ENCODE results near the gene SLCO3A1. TPM values are rescaled to one million over a fixed set of nuclear protein-coding genes. Genes with fewer than 3 reads are reported as not detected.

Gene SLCO3A1
- total and polyA plus RNA-seq, 4 donors: 1.6 to 3.6 (median 2.4) TPM

GRCh38 chr15:92112711-92113110 lies 259.2 kb downstream of the SLCO3A1 start:
- Histone ChIP-seq H3K9me3 (ENCODE audit: control insufficient read depth in 4 of 4, low read length in 3 of 4) (no peaks in the 10 kb centered on the region), H3K27me3 (ENCODE audit: control insufficient read depth in 4 of 4, insufficient read depth in 4 of 4, low read length in 3 of 4) (no peaks in the 10 kb centered on the region), H3K27ac (ENCODE audit: low read depth in 1 of 2, low read length in 2 of 2) (no peak overlapping the region), H3K4me1 (ENCODE audit: control insufficient read depth in 4 of 4, insufficient read depth in 4 of 4, low read length in 3 of 4) (peaks cover 0 to 16% (median 13%) of the 10 kb centered on the region in 4 donors), H3K36me3 (ENCODE audit: control insufficient read depth in 4 of 4, insufficient read depth in 3 of 4, low read depth in 1 of 4, low read length in 3 of 4) (no peaks in the 10 kb centered on the region), H3K4me3 (ENCODE audit: low read depth in 1 of 3, low read length in 3 of 3) (no peak overlapping the region), H3K9ac (ENCODE audit: low read depth in 1 of 2, low read length in 2 of 2) (no peak overlapping the region)
- DNase-seq (ENCODE audit: low spot score): no peak
- 94% methylated on average over 3 of the region's 3 CpGs for WGBS
- no peak for TF ChIP-seq HNF4A (conservative IDR thresholded peaks at IDR 0.05)
- TF ChIP-seq, protein P1, sequence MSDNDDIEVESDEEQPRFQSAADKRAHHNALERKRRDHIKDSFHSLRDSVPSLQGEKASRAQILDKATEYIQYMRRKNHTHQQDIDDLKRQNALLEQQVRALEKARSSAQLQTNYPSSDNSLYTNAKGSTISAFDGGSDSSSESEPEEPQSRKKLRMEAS (IDR thresholded peaks at IDR 0.05): no peak
- no peak for TF ChIP-seq RXRA (IDR thresholded peaks at IDR 0.05)
- TF ChIP-seq FOXA1 (IDR thresholded peaks at IDR 0.05): no peak
- TF ChIP-seq, protein P2, sequence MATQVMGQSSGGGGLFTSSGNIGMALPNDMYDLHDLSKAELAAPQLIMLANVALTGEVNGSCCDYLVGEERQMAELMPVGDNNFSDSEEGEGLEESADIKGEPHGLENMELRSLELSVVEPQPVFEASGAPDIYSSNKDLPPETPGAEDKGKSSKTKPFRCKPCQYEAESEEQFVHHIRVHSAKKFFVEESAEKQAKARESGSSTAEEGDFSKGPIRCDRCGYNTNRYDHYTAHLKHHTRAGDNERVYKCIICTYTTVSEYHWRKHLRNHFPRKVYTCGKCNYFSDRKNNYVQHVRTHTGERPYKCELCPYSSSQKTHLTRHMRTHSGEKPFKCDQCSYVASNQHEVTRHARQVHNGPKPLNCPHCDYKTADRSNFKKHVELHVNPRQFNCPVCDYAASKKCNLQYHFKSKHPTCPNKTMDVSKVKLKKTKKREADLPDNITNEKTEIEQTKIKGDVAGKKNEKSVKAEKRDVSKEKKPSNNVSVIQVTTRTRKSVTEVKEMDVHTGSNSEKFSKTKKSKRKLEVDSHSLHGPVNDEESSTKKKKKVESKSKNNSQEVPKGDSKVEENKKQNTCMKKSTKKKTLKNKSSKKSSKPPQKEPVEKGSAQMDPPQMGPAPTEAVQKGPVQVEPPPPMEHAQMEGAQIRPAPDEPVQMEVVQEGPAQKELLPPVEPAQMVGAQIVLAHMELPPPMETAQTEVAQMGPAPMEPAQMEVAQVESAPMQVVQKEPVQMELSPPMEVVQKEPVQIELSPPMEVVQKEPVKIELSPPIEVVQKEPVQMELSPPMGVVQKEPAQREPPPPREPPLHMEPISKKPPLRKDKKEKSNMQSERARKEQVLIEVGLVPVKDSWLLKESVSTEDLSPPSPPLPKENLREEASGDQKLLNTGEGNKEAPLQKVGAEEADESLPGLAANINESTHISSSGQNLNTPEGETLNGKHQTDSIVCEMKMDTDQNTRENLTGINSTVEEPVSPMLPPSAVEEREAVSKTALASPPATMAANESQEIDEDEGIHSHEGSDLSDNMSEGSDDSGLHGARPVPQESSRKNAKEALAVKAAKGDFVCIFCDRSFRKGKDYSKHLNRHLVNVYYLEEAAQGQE (IDR thresholded peaks at IDR 0.05): no peak
- TF ChIP-seq SP1 (IDR thresholded peaks at IDR 0.05): no peak
- no peak for TF ChIP-seq TAF1 (conservative IDR thresholded peaks at IDR 0.05)

GRCh38 chr15:92113832-92114231 lies 260.3 kb downstream of the SLCO3A1 start:
- Histone ChIP-seq H3K27ac (ENCODE audit: low read depth in 1 of 2, low read length in 2 of 2) (no peak overlapping the region), H3K36me3 (ENCODE audit: control insufficient read depth in 4 of 4, insufficient read depth in 3 of 4, low read depth in 1 of 4, low read length in 3 of 4) (no peaks in the 10 kb centered on the region), H3K4me1 (ENCODE audit: control insufficient read depth in 4 of 4, insufficient read depth in 4 of 4, low read length in 3 of 4) (peaks cover 0 to 22% (median 14%) of the 10 kb centered on the region in 4 donors), H3K9me3 (ENCODE audit: control insufficient read depth in 4 of 4, low read length in 3 of 4) (no peaks in the 10 kb centered on the region), H3K9ac (ENCODE audit: low read depth in 1 of 2, low read length in 2 of 2) (no peak overlapping the region), H3K27me3 (ENCODE audit: control insufficient read depth in 4 of 4, insufficient read depth in 4 of 4, low read length in 3 of 4) (no peaks in the 10 kb centered on the region), H3K4me3 (ENCODE audit: low read depth in 1 of 3, low read length in 3 of 3) (no peak overlapping the region)
- no peak for DNase-seq (ENCODE audit: low spot score)
- WGBS: 90% methylated on average over 3 of the region's 3 CpGs
- TF ChIP-seq, protein P3, sequence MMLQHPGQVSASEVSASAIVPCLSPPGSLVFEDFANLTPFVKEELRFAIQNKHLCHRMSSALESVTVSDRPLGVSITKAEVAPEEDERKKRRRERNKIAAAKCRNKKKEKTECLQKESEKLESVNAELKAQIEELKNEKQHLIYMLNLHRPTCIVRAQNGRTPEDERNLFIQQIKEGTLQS (IDR thresholded peaks at IDR 0.05): no peak
- no peak for TF ChIP-seq EGR1 (IDR thresholded peaks at IDR 0.05; ENCODE audit: low read depth in 2 of 2)
- TF ChIP-seq RAD21 (IDR thresholded peaks at IDR 0.05): no peak
- TF ChIP-seq, protein P2 (IDR thresholded peaks at IDR 0.05): no peak

DNA sequence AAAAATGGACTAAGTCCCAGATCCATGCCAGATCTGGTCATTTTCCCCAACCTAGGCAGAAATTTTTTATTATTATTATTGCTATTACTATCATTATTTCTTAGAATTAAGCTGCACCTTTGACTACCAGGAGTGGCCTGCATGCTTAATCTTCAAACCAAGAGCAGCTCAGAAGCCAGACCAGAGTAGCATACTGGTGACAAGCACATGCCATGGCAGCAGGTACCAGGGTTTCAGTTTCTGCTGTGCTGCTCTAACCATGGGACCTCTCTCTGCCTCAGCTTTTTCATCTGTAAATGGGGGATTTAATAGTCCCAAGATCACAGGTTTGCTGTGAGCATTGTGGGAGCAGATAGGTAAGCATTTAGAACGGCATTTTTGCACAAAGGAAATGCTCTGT lies 262.3 kb downstream of the SLCO3A1 start:
- Histone ChIP-seq H3K9me3 (ENCODE audit: control insufficient read depth in 4 of 4, low read length in 3 of 4) (no peaks in the 10 kb centered on the region), H3K4me3 (ENCODE audit: low read depth in 1 of 3, low read length in 3 of 3) (no peak overlapping the region), H3K27me3 (ENCODE audit: control insufficient read depth in 4 of 4, insufficient read depth in 4 of 4, low read length in 3 of 4) (no peaks in the 10 kb centered on the region), H3K36me3 (ENCODE audit: control insufficient read depth in 4 of 4, insufficient read depth in 3 of 4, low read depth in 1 of 4, low read length in 3 of 4) (no peaks in the 10 kb centered on the region), H3K27ac (ENCODE audit: low read depth in 1 of 2, low read length in 2 of 2) (no peak overlapping the region), H3K4me1 (ENCODE audit: control insufficient read depth in 4 of 4, insufficient read depth in 4 of 4, low read length in 3 of 4) (peaks cover 0 to 27% (median 14%) of the 10 kb centered on the region in 4 donors), H3K9ac (ENCODE audit: low read depth in 1 of 2, low read length in 2 of 2) (no peak overlapping the region)
- TF ChIP-seq EGR1 (IDR thresholded peaks at IDR 0.05; ENCODE audit: low read depth in 2 of 2): no peak
- TF ChIP-seq ZBTB33 (IDR thresholded peaks at IDR 0.05): no peak
- TF ChIP-seq JUND (IDR thresholded peaks at IDR 0.05): no peak
- TF ChIP-seq, protein P1 (IDR thresholded peaks at IDR 0.05): no peak
- WGBS: 97% methylated on average over 1 of the region's 1 CpG
- no peak for DNase-seq (ENCODE audit: low spot score)
